HUES64 (cell line): Measurements from ENCODE around the gene FAM240A.

ENCODE experiments used
- H3K27ac ChIP-seq: 2 replicates; pipeline ENCODE4 v1.7.0; 2013; ENCODE audit warnings: low read depth, low read length, inconsistent platforms
- H3K27me3 ChIP-seq: 2 replicates; pipeline ENCODE4 v1.6.1; 2013; ENCODE audit warnings: mild to moderate bottlenecking, low read length; ENCODE audit not compliant: insufficient read depth
- H3K36me3 ChIP-seq: 2 replicates; pipeline ENCODE4 v1.6.1; 2013; ENCODE audit warnings: mild to moderate bottlenecking, low read length; ENCODE audit not compliant: insufficient read depth
- H3K4me1 ChIP-seq: 2 replicates; pipeline ENCODE4 v1.6.1; 2013; ENCODE audit warnings: mild to moderate bottlenecking, low read length, moderate library complexity; ENCODE audit not compliant: insufficient read depth
- H3K4me3 ChIP-seq: 2 replicates; pipeline ENCODE4 v1.5.1; 2013; ENCODE audit warnings: mild to moderate bottlenecking, low read length, moderate library complexity
- H3K9ac ChIP-seq: 2 replicates; pipeline ENCODE4 v1.6.1; 2013; ENCODE audit warnings: mild to moderate bottlenecking, low read depth, low read length
- H3K9me3 ChIP-seq: 2 replicates; pipeline ENCODE4 v1.6.1; 2013; ENCODE audit warnings: low read depth, low read length; ENCODE audit not compliant: insufficient read depth
- WGBS: fragments of 150-250, 120-280 bp; methylation state at CpG from one replicate; pipeline ENCODE4 v1.1.7; 2013; ENCODE audit warnings: missing lambda C conversion rate; 5-methylcytosine and 5-hydroxymethylcytosine counted together

Gene FAM240A

GRCh38 chr3:46613313-46614005 is 1.1 kb downstream of the FAM240A start:
- Histone ChIP-seq H3K4me3 (no peak overlapping the region), H3K36me3 (no peaks in the 10 kb centered on the region), H3K4me1 (peaks cover 18% of the 10 kb centered on the region), H3K9me3 (no peaks in the 10 kb centered on the region), H3K27ac (no peak overlapping the region), H3K9ac (no peak overlapping the region), H3K27me3 (no peaks in the 10 kb centered on the region)
- WGBS: 83% methylated on average over 10 of the region's 10 CpGs

- Histone ChIP-seq H3K27me3 (no peaks in the 10 kb centered on the region), H3K36me3 (no peaks in the 10 kb centered on the region), H3K27ac (no peak overlapping the region), H3K9ac (no peak overlapping the region), H3K4me1 (peaks cover 12% of the 10 kb centered on the region), H3K9me3 (no peaks in the 10 kb centered on the region), H3K4me3 (no peak overlapping the region)
- 89% methylated on average over 3 of the region's 4 CpGs for WGBS
These were observed 2.1 kb downstream of the FAM240A start for GRCh38 chr3:46614431-46614830.

- no peak overlapping the region for H3K27ac ChIP-seq
- no peaks in the 10 kb centered on the region for H3K27me3 ChIP-seq
- peaks cover 8% of the 10 kb centered on the region; the same call in 1 of the 2 replicates for H3K4me1 ChIP-seq
- H3K9me3 ChIP-seq: no peaks in the 10 kb centered on the region
- H3K4me3 ChIP-seq: no peak overlapping the region
- no peaks in the 10 kb centered on the region for H3K36me3 ChIP-seq
- no peak overlapping the region for H3K9ac ChIP-seq
- WGBS: 93% methylated on average over 9 of the region's 9 CpGs
These were observed 2.9 kb downstream of the FAM240A start for GRCh38 chr3:46615050-46615775.

- Histone ChIP-seq H3K4me1 (peaks cover 8% of the 10 kb centered on the region; the same call in 1 of the 2 replicates), H3K36me3 (no peaks in the 10 kb centered on the region), H3K9me3 (no peaks in the 10 kb centered on the region), H3K9ac (no peak overlapping the region), H3K27ac (no peak overlapping the region), H3K27me3 (no peaks in the 10 kb centered on the region), H3K4me3 (no peak overlapping the region)
- 88% methylated on average over 3 of the region's 3 CpGs for WGBS
These were observed 3.7 kb downstream of the FAM240A start for GRCh38 chr3:46615976-46616375.

GRCh38 chr3:46617941-46618340 is 5.6 kb downstream of the FAM240A start:
- Histone ChIP-seq H3K27me3 (no peaks in the 10 kb centered on the region), H3K36me3 (no peaks in the 10 kb centered on the region), H3K27ac (no peak overlapping the region), H3K9me3 (no peaks in the 10 kb centered on the region), H3K4me3 (no peak overlapping the region), H3K9ac (no peak overlapping the region), H3K4me1 (no peaks in the 10 kb centered on the region)
- 92% methylated on average over 3 of the region's 3 CpGs for WGBS

DNA sequence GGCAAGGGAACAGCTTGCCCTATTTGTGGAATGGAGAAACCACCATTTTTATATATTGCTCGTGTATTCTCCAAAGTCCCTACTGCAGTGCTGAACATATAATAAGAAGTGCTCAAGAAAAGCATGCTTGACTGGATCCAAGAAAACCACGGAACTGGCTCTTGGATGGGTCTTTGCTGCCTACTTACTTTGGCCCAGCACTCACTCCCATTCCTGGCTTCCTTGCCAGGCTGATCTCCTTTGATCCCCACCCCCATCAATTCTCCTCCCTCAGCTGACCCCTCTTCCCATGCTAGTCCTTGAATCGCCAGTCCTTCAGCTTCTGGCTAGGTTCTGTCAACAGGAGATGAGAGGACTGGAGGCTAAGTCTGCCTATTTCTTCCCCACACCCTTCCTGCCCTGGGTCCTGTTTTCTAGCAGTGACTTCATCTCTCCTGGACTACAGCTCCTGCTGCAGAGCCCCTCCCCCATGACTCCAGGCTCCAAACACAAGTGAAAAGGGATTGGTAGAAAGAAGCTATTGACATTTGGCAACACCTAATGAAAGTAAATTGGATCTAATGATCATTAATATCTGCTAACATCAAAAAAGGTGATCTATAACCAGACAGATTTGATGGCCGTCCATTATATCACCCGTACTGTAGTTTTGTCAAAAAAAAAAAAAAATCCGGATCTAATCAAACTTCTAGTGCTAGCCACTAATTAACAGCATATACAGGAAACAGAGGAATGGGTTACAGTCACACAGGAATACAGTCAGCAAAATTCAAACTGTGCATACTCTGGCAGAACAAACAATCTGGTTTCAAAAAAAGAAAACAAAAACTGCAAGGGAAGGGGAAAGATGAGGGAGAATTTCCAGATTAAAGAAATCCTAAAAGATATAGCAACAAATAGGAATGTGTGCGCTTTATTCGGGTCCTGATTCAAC is 7.8 kb downstream of the FAM240A start:
- Histone ChIP-seq H3K27ac (no peak overlapping the region), H3K27me3 (no peaks in the 10 kb centered on the region), H3K36me3 (no peaks in the 10 kb centered on the region), H3K4me3 (no peak overlapping the region), H3K4me1 (peaks cover 2% of the 10 kb centered on the region; the same call in 1 of the 2 replicates), H3K9ac (no peak overlapping the region), H3K9me3 (no peaks in the 10 kb centered on the region)
- over 99% methylated on average over 6 of the region's 8 CpGs for WGBS

GRCh38 chr3:46624533-46624932 is 12.2 kb downstream of the FAM240A start:
- no peak overlapping the region for H3K27ac ChIP-seq
- H3K9ac ChIP-seq: no peak overlapping the region
- H3K9me3 ChIP-seq: no peaks in the 10 kb centered on the region
- no CpG with 5 or more reads among the region's 2 CpGs for WGBS
- H3K4me1 ChIP-seq: peaks cover 20% of the 10 kb centered on the region
- no peaks in the 10 kb centered on the region for H3K27me3 ChIP-seq
- no peaks in the 10 kb centered on the region for H3K36me3 ChIP-seq
- H3K4me3 ChIP-seq: no peak overlapping the region

- Histone ChIP-seq H3K9ac (no peak overlapping the region), H3K27ac (no peak overlapping the region; the same call in 1 of the 2 replicates), H3K36me3 (no peaks in the 10 kb centered on the region), H3K4me3 (no peak overlapping the region), H3K27me3 (no peaks in the 10 kb centered on the region), H3K9me3 (no peaks in the 10 kb centered on the region), H3K4me1 (peaks cover 22% of the 10 kb centered on the region)
- WGBS: 90% methylated on average over 3 of the region's 3 CpGs
These were observed 12.7 kb downstream of the FAM240A start for GRCh38 chr3:46624975-46625490.

GRCh38 chr3:46626039-46626438 is 13.7 kb downstream of the FAM240A start:
- WGBS: 92% methylated on average over 3 of the region's 4 CpGs
- H3K36me3 ChIP-seq: no peaks in the 10 kb centered on the region
- no peaks in the 10 kb centered on the region for H3K9me3 ChIP-seq

DNA sequence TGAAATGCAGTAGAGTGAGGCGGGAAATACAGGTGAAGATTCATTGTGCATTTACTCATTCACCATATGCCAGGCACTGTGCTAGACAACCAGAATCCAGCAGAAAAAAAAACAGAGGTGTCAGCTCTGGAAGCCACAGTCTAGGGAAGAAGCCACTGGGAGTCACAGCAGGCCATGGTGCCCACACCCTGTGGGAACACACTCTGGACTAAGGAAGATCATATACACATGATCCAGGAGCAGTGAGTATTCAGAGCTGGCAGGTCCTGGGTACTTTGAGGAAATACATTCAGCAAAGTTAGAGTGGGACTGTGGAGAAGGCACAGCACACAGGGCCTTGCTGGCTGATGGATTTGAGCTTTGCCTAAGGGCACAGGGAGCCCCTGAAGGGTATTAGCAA is 14.8 kb downstream of the FAM240A start:
- no peaks in the 10 kb centered on the region for H3K36me3 ChIP-seq
- H3K27me3 ChIP-seq: no peaks in the 10 kb centered on the region
- no peak overlapping the region for H3K4me3 ChIP-seq
- no peak overlapping the region for H3K9ac ChIP-seq
- no peak overlapping the region for H3K27ac ChIP-seq
- 85% methylated on average over 1 of the region's 1 CpG for WGBS
- H3K4me1 ChIP-seq: peaks cover 24% of the 10 kb centered on the region
- H3K9me3 ChIP-seq: no peaks in the 10 kb centered on the region

More at GRCh38 chr3:46626039-46626438, 13.7 kb downstream of the FAM240A start:
- no peak overlapping the region for H3K4me3 ChIP-seq
- H3K27ac ChIP-seq: no peak overlapping the region
- H3K27me3 ChIP-seq: no peaks in the 10 kb centered on the region
- H3K9ac ChIP-seq: no peak overlapping the region
- H3K4me1 ChIP-seq: peaks cover 24% of the 10 kb centered on the region
